GM12878 (cell line): ENCODE data around the gene CHMP6. TPM values are rescaled to one million over a fixed set of nuclear protein-coding genes. Genes with fewer than 3 reads are reported as not detected.

ENCODE experiments used
- CEBPB ChIP-seq, 2 experiments: fragments of 150-350 bp in 1 of 2; IDR thresholded peaks; 2 replicates each; pipeline ENCODE4 v1.6.1; 2012 to 2014; ENCODE audit warnings: low read depth in 2 of 2, low read length in 2 of 2, borderline replicate concordance in 1 of 2, inconsistent platforms in 1 of 2
- LARP7 ChIP-seq: fragments of 450-650 bp; IDR thresholded peaks from 2 replicates; pipeline ENCODE4 v1.6.1; 2017; ENCODE audit warnings: mild to moderate bottlenecking
- MYB ChIP-seq: fragments of 150-350 bp; IDR thresholded peaks from 2 replicates; pipeline ENCODE4 v1.6.1; 2014; ENCODE audit warnings: mild to moderate bottlenecking, low read depth, low read length, borderline replicate concordance
- PAX8 ChIP-seq: fragments of 450-650 bp; IDR thresholded peaks from 2 replicates; pipeline ENCODE4 v1.6.1; 2017; ENCODE audit warnings: mild to moderate bottlenecking, moderate library complexity
- STAT3 ChIP-seq: IDR thresholded peaks from 2 replicates; pipeline ENCODE4 v1.6.1; 2011; ENCODE audit warnings: low read depth, low read length, improper control_type of control experiment
- polyA plus RNA-seq, 11 experiments: library from polyadenylated mRNA; depleted of rRNA in 4 of 11; unstranded in 6 of 11; stranded (reverse) in 5 of 11; fragments of >200 nt; fragmentation: Nextera tagmentation in 4 of 11; fragmentation: Illumina TruSeq in 1 of 11; extraction: Ambion mirVana in 4 of 11; extraction: Trizol in 1 of 11; gene quantifications; 1 replicate in 1 of 11; 2 replicates in 10 of 11; pipeline versions ENCODE4 v1.2.1 to v1.2.3, GENCODE V29; 2011 to 2016; ENCODE audit warnings: inconsistent platforms in 2 of 11, missing spikeins in 2 of 11, low read depth in 1 of 11
- total RNA-seq, 4 experiments: library from RNA; depleted of rRNA in 3 of 4; stranded (reverse); fragments of >200 nt in 3 of 4; fragmentation: Illumina TruSeq in 1 of 4; extraction: Trizol in 1 of 4; gene quantifications; 2 replicates each; pipeline versions ENCODE4 v1.2.1 to v1.2.3, GENCODE V29; 2013 to 2021
- TF ChIP-seq, protein P1 (sequence below): fragments of 450-650 bp; IDR thresholded peaks from 2 replicates; pipeline ENCODE4 v1.6.1; 2018; ENCODE audit warnings: mild to moderate bottlenecking, low read depth, moderate library complexity; ENCODE audit not compliant: partially characterized antibody
- TF ChIP-seq, protein P2 (sequence below): fragments of 450-650 bp; formaldehyde crosslinking; IDR thresholded peaks from 2 replicates; pipeline ENCODE4 v1.5.0; 2022; ENCODE audit warnings: mild to moderate bottlenecking, missing genetic modification characterization
- TF ChIP-seq, protein P3 (sequence below): fragments of 450-650 bp; IDR thresholded peaks from 2 replicates; pipeline ENCODE4 v1.6.1; 2016; ENCODE audit warnings: mild to moderate bottlenecking, moderate library complexity, borderline replicate concordance

CHMP6 gene
- total and polyA plus RNA-seq, 10 of the 15 experiments (the other 5 are each of a cell fraction or from before 2014, with no cell fraction given): 0.21 to 37.9 (median 14.7) TPM

DNA sequence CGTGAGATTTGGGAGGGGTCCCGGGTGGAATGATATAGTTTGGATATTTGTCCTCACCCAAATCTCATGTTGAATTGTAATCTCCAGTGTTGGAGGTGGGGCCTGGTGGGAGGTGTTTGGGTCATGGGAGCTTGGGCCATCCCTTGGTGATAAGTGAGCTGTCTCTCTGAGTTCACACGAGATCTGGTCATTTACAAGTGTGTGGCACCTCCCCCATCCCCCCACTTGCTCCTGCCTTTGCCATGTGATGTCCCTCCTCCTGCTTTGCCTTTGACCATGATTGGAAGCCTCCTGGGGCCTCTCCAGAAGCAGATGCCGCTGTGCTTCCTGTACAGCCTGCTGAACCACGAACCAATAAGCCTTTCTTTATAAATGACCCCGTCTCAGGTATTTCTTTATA lies 22.0 kb downstream of the CHMP6 start (continued):
- TF ChIP-seq, protein P1, sequence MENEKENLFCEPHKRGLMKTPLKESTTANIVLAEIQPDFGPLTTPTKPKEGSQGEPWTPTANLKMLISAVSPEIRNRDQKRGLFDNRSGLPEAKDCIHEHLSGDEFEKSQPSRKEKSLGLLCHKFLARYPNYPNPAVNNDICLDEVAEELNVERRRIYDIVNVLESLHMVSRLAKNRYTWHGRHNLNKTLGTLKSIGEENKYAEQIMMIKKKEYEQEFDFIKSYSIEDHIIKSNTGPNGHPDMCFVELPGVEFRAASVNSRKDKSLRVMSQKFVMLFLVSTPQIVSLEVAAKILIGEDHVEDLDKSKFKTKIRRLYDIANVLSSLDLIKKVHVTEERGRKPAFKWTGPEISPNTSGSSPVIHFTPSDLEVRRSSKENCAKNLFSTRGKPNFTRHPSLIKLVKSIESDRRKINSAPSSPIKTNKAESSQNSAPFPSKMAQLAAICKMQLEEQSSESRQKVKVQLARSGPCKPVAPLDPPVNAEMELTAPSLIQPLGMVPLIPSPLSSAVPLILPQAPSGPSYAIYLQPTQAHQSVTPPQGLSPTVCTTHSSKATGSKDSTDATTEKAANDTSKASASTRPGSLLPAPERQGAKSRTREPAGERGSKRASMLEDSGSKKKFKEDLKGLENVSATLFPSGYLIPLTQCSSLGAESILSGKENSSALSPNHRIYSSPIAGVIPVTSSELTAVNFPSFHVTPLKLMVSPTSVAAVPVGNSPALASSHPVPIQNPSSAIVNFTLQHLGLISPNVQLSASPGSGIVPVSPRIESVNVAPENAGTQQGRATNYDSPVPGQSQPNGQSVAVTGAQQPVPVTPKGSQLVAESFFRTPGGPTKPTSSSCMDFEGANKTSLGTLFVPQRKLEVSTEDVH: no peak
- TF ChIP-seq CEBPB (IDR thresholded peaks at IDR 0.05; ENCODE audit: borderline replicate concordance in 1 of 2, low read depth in 2 of 2, low read length in 2 of 2) (no peak), LARP7 (no peak), PAX8 (no peak), STAT3 (no peak), MYB (no peak)
- TF ChIP-seq, protein P2, sequence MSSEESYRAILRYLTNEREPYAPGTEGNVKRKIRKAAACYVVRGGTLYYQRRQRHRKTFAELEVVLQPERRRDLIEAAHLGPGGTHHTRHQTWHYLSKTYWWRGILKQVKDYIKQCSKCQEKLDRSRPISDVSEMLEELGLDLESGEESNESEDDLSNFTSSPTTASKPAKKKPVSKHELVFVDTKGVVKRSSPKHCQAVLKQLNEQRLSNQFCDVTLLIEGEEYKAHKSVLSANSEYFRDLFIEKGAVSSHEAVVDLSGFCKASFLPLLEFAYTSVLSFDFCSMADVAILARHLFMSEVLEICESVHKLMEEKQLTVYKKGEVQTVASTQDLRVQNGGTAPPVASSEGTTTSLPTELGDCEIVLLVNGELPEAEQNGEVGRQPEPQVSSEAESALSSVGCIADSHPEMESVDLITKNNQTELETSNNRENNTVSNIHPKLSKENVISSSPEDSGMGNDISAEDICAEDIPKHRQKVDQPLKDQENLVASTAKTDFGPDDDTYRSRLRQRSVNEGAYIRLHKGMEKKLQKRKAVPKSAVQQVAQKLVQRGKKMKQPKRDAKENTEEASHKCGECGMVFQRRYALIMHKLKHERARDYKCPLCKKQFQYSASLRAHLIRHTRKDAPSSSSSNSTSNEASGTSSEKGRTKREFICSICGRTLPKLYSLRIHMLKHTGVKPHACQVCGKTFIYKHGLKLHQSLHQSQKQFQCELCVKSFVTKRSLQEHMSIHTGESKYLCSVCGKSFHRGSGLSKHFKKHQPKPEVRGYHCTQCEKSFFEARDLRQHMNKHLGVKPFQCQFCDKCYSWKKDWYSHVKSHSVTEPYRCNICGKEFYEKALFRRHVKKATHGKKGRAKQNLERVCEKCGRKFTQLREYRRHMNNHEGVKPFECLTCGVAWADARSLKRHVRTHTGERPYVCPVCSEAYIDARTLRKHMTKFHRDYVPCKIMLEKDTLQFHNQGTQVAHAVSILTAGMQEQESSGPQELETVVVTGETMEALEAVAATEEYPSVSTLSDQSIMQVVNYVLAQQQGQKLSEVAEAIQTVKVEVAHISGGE (CRISPR knock-in tag): no peak
- TF ChIP-seq, protein P3, sequence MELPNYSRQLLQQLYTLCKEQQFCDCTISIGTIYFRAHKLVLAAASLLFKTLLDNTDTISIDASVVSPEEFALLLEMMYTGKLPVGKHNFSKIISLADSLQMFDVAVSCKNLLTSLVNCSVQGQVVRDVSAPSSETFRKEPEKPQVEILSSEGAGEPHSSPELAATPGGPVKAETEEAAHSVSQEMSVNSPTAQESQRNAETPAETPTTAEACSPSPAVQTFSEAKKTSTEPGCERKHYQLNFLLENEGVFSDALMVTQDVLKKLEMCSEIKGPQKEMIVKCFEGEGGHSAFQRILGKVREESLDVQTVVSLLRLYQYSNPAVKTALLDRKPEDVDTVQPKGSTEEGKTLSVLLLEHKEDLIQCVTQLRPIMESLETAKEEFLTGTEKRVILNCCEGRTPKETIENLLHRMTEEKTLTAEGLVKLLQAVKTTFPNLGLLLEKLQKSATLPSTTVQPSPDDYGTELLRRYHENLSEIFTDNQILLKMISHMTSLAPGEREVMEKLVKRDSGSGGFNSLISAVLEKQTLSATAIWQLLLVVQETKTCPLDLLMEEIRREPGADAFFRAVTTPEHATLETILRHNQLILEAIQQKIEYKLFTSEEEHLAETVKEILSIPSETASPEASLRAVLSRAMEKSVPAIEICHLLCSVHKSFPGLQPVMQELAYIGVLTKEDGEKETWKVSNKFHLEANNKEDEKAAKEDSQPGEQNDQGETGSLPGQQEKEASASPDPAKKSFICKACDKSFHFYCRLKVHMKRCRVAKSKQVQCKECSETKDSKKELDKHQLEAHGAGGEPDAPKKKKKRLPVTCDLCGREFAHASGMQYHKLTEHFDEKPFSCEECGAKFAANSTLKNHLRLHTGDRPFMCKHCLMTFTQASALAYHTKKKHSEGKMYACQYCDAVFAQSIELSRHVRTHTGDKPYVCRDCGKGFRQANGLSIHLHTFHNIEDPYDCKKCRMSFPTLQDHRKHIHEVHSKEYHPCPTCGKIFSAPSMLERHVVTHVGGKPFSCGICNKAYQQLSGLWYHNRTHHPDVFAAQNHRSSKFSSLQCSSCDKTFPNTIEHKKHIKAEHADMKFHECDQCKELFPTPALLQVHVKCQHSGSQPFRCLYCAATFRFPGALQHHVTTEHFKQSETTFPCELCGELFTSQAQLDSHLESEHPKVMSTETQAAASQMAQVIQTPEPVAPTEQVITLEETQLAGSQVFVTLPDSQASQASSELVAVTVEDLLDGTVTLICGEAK: no peak
